ENCODE results near the gene STEAP4.

DNA sequence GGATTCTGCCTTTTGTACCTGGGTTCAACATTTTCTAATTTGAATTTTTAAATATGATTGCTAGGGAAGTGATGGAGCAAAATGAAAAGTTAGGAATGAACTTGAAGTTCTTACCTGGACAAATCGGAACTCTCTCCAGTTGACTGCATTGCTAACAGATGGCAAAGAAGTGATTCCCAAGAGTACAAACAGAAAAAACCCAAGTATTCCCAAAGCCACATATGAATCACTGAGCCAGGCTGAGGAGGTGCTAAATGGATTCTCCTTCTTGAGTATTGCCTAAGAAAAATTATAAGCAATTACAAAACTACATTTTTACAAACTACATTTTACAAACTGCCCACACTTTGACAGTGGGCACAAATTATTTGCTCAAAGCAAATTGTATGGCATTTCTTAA lies 25.9 kb downstream of the STEAP4 start:
- no peak for TF ChIP-seq EZH2 (IDR thresholded peaks at IDR 0.05; ENCODE audit: low read length)
- TF ChIP-seq, protein P1, sequence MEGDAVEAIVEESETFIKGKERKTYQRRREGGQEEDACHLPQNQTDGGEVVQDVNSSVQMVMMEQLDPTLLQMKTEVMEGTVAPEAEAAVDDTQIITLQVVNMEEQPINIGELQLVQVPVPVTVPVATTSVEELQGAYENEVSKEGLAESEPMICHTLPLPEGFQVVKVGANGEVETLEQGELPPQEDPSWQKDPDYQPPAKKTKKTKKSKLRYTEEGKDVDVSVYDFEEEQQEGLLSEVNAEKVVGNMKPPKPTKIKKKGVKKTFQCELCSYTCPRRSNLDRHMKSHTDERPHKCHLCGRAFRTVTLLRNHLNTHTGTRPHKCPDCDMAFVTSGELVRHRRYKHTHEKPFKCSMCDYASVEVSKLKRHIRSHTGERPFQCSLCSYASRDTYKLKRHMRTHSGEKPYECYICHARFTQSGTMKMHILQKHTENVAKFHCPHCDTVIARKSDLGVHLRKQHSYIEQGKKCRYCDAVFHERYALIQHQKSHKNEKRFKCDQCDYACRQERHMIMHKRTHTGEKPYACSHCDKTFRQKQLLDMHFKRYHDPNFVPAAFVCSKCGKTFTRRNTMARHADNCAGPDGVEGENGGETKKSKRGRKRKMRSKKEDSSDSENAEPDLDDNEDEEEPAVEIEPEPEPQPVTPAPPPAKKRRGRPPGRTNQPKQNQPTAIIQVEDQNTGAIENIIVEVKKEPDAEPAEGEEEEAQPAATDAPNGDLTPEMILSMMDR (optimal IDR thresholded peaks at IDR 0.05 in 1 of 3, IDR thresholded peaks at IDR 0.05 in 1 of 3, conservative IDR thresholded peaks at IDR 0.05 in 1 of 3; ENCODE audit: extremely low read depth in 1 of 3, insufficient read depth in 2 of 3, low read length in 3 of 3) = no peak

All from keratinocyte (primary cell).